ENCODE data around the gene CBX8. TPM values are rescaled to one million over a fixed set of nuclear protein-coding genes. Genes with fewer than 3 reads are reported as not detected.

Gene CBX8
- total and polyA plus RNA-seq, 2 donors (not counting 3 experiments of a cell fraction or from before 2014, with no cell fraction given): 0.69 to 3.1 TPM

GRCh38 chr17:79821331-79822095, 24.6 kb upstream of the CBX8 start:
- H3K9me3 ChIP-seq (replicated peaks; ENCODE audit: control insufficient read depth, insufficient read depth, low read length): no peaks in the 10 kb centered on the region
- H3K9me1 ChIP-seq (replicated peaks; ENCODE audit: control insufficient read depth, extremely low read depth, insufficient read depth, low read length): no peaks in the 10 kb centered on the region
- no peaks in the 10 kb centered on the region for H4K20me1 ChIP-seq (replicated peaks; ENCODE audit: control insufficient read depth, extremely low read depth, insufficient read depth, low read length)
- no peaks in the 10 kb centered on the region for H3K36me3 ChIP-seq (ENCODE audit: control insufficient read depth in 2 of 2, extremely low read depth in 1 of 2, insufficient read depth in 2 of 2, low read length in 2 of 2)
- ChIA-PET CTCF (interaction anchor here (1.0 to 1.7 kb wide), 3 partner anchors 10 to 23 kb away, joined by 3 read pairs; no protein-coding TSS in a partner anchor), POLR2A (no interaction called here)
- H3K9ac ChIP-seq (replicated peaks; ENCODE audit: extremely low read depth, insufficient read depth, low read length): no peak overlapping the region
- H2AFZ ChIP-seq (ENCODE audit: low read depth, low read length): no peak overlapping the region
- FAIRE-seq (no peak), DNase-seq (ENCODE audit: low read depth, low spot score) (no peak)
- H3K27me3 ChIP-seq (ENCODE audit: control insufficient read depth in 2 of 2, insufficient read depth in 2 of 2, low read length in 2 of 2): peaks cover 27 to 32% of the 10 kb centered on the region in 2 experiments
- no peak overlapping the region for H3K4me2 ChIP-seq (ENCODE audit: insufficient read depth, low read length)
- no peak overlapping the region for H3K4me3 ChIP-seq (replicated peaks in 1 of 3; ENCODE audit: insufficient read depth in 1 of 3, low read depth in 1 of 3, low read length in 3 of 3)
- BruUV-seq (replicated peaks): no TSS peak
- no peak overlapping the region for H3K27ac ChIP-seq (ENCODE audit: insufficient read depth, low read depth, low read length)
- TF ChIP-seq POLR2AphosphoS5 (IDR thresholded peaks at IDR 0.05; ENCODE audit: insufficient read depth, low read depth, low read length) (no peak), FOS (IDR thresholded peaks at IDR 0.05; ENCODE audit: borderline replicate concordance, insufficient read depth, low read length) (no peak), CTCF (IDR thresholded peaks at IDR 0.05; ENCODE audit: extremely low read depth in 1 of 2, insufficient read depth in 1 of 2, low read depth in 1 of 2, low read length in 2 of 2) (no peak), MYC (IDR thresholded peaks at IDR 0.05; ENCODE audit: low read depth, low read length) (no peak), GATA2 (IDR thresholded peaks at IDR 0.05; ENCODE audit: insufficient read depth, insufficient read length, low read depth, low read length) (no peak), JUN (IDR thresholded peaks at IDR 0.05; ENCODE audit: borderline replicate concordance, insufficient read depth, insufficient read length, low read depth) (no peak), MAX (IDR thresholded peaks at IDR 0.05; ENCODE audit: insufficient read depth, insufficient read length) (no peak), POLR2A (IDR thresholded peaks at IDR 0.05; ENCODE audit: low read depth, low read length) (no peak), EZH2 (IDR thresholded peaks at IDR 0.05; ENCODE audit: borderline replicate concordance, low read depth, low read length, severe bottlenecking) (no peak)
- no peaks in the 10 kb centered on the region for H3K79me2 ChIP-seq (ENCODE audit: control insufficient read depth, insufficient read depth, low read length)
- peaks cover 5% of the 10 kb centered on the region for H3K4me1 ChIP-seq (ENCODE audit: control insufficient read depth, extremely low read depth, insufficient read depth, low read length)
- dilution Hi-C loops (cut with MboI; ENCODE audit: extremely low pct_ligation_motif_present, low sequenced_read_pairs) (no loop called here), intact Hi-C loops (cut with micrococcal nuclease) (no loop called here)
